Osteocyte (in vitro differentiated cells): ENCODE results near the gene OR56B1. TPM values are rescaled to one million over a fixed set of nuclear protein-coding genes. Genes with fewer than 3 reads are reported as not detected.

ENCODE experiments used
- DNase-seq: peaks from one replicate; pipeline ENCODE4 v3.0.0; 2021; ENCODE audit warnings: mixed read lengths; ENCODE audit not compliant: unreplicated experiment; ENCODE audit errors: extremely low spot score
- H3K27ac Mint-ChIP-seq: one replicate; pipeline ENCODE4 v1.8.0; 2021; ENCODE audit warnings: mild to moderate bottlenecking, mixed read lengths; ENCODE audit not compliant: unreplicated experiment
- H3K27me3 Mint-ChIP-seq: one replicate; pipeline ENCODE4 v1.8.0; 2021; ENCODE audit warnings: mixed read lengths; ENCODE audit not compliant: unreplicated experiment
- H3K36me3 Mint-ChIP-seq: one replicate; pipeline ENCODE4 v1.8.0; 2021; ENCODE audit warnings: mixed read lengths; ENCODE audit not compliant: unreplicated experiment
- H3K4me1 Mint-ChIP-seq: one replicate; pipeline ENCODE4 v1.8.0; 2021; ENCODE audit warnings: mixed read lengths; ENCODE audit not compliant: unreplicated experiment
- H3K4me3 Mint-ChIP-seq: one replicate; pipeline ENCODE4 v1.8.0; 2021; ENCODE audit warnings: mild to moderate bottlenecking, moderate library complexity, mixed read lengths; ENCODE audit not compliant: unreplicated experiment
- H3K9me3 Mint-ChIP-seq: one replicate; pipeline ENCODE4 v1.8.0; 2021; ENCODE audit warnings: mixed read lengths; ENCODE audit not compliant: unreplicated experiment
- total RNA-seq: library from RNA; stranded (reverse); gene quantifications from 2 replicates; pipeline ENCODE4 v1.2.1, GENCODE V29; 2021
- TF ChIP-seq, protein P1 (sequence below): fragments of 200-600 bp; sonication (generic); IDR thresholded peaks from 2 replicates; pipeline ENCODE4 v1.5.0; 2021; ENCODE audit warnings: antibody characterized with exemption, mild to moderate bottlenecking, moderate library complexity

Gene OR56B1
- total RNA-seq, 1 donor from 2014 or later = not detected

GRCh38 chr11:5749836-5750235, 13.6 kb downstream of the OR56B1 start:
- Mint-ChIP-seq H3K36me3 (no peaks in the 10 kb centered on the region), H3K27ac (no peak overlapping the region), H3K9me3 (no peaks in the 10 kb centered on the region), H3K27me3 (peaks cover 30% of the 10 kb centered on the region), H3K4me1 (no peaks in the 10 kb centered on the region), H3K4me3 (no peak overlapping the region)
- TF ChIP-seq, protein P1, sequence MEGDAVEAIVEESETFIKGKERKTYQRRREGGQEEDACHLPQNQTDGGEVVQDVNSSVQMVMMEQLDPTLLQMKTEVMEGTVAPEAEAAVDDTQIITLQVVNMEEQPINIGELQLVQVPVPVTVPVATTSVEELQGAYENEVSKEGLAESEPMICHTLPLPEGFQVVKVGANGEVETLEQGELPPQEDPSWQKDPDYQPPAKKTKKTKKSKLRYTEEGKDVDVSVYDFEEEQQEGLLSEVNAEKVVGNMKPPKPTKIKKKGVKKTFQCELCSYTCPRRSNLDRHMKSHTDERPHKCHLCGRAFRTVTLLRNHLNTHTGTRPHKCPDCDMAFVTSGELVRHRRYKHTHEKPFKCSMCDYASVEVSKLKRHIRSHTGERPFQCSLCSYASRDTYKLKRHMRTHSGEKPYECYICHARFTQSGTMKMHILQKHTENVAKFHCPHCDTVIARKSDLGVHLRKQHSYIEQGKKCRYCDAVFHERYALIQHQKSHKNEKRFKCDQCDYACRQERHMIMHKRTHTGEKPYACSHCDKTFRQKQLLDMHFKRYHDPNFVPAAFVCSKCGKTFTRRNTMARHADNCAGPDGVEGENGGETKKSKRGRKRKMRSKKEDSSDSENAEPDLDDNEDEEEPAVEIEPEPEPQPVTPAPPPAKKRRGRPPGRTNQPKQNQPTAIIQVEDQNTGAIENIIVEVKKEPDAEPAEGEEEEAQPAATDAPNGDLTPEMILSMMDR = no peak
- no peak for DNase-seq

GRCh38 chr11:5753943-5754342, 17.7 kb downstream of the OR56B1 start, which contains the start of gene OR52N4:
TSS of gene OR52N4 (plus strand) at chr11:5754243. CDS start at chr11:5754741, 498 bp downstream.
- no peak for DNase-seq
- Mint-ChIP-seq H3K4me1 (no peaks in the 10 kb centered on the region), H3K36me3 (no peaks in the 10 kb centered on the region), H3K27ac (no peak within 1 kb of the TSS), H3K4me3 (no peak within 1 kb of the TSS), H3K9me3 (no peaks in the 10 kb centered on the region), H3K27me3 (peaks cover 46% of the 10 kb centered on the region)
- TF ChIP-seq, protein P1 = no peak

- H3K9me3 Mint-ChIP-seq = no peaks in the 10 kb centered on the region
- H3K36me3 Mint-ChIP-seq = no peaks in the 10 kb centered on the region
- H3K4me1 Mint-ChIP-seq = no peaks in the 10 kb centered on the region
- no peak for DNase-seq
- TF ChIP-seq, protein P1 = no peak
- H3K27me3 Mint-ChIP-seq = peaks cover 7% of the 10 kb centered on the region
- no peak overlapping the region for H3K4me3 Mint-ChIP-seq
- H3K27ac Mint-ChIP-seq = no peak overlapping the region
Measured at GRCh38 chr11:5767056-5767455, 30.8 kb downstream of the OR56B1 start.

GRCh38 chr11:5783255-5783654, 47.0 kb downstream of the OR56B1 start, which contains the start of gene OR52N5:
TSS of gene OR52N5 (minus strand) at chr11:5783355. CDS start at chr11:5778634, 4,721 bp downstream.
- no peaks in the 10 kb centered on the region for H3K36me3 Mint-ChIP-seq
- no peaks in the 10 kb centered on the region for H3K4me1 Mint-ChIP-seq
- H3K9me3 Mint-ChIP-seq = no peaks in the 10 kb centered on the region
- no peak within 1 kb of the TSS for H3K27ac Mint-ChIP-seq
- H3K27me3 Mint-ChIP-seq = peaks cover 7% of the 10 kb centered on the region
- DNase-seq = no peak
- TF ChIP-seq, protein P1 = no peak
- H3K4me3 Mint-ChIP-seq = no peak within 1 kb of the TSS

Other genes starting within 250 kb of the OR56B1 start
- gene OR52D1, start 247.8 kb upstream of the OR56B1 start, total RNA-seq = not detected in 2 replicates
- not detected in 2 replicates for gene UBQLN3, start 226.5 kb upstream of the OR56B1 start, total RNA-seq
- gene UBQLNL, start 219.7 kb upstream of the OR56B1 start, total RNA-seq = 0.32 and 0.39 TPM in 2 replicates
- not detected in 2 replicates for gene OR52H1, start 187.9 kb upstream of the OR56B1 start, total RNA-seq
- gene OR52B6, start 155.6 kb upstream of the OR56B1 start, total RNA-seq = not detected in 2 replicates
- gene TRIM6, start 139.8 kb upstream of the OR56B1 start, total RNA-seq = 1.9 TPM in 2 replicates
- gene TRIM34, start 111.4 kb upstream of the OR56B1 start, total RNA-seq = 4.6 and 5.6 TPM in 2 replicates
- gene TRIM5, start 51.4 kb upstream of the OR56B1 start, total RNA-seq = 41.7 and 47.3 TPM in 2 replicates
- 136 and 138 TPM in 2 replicates for gene TRIM22, start 46.7 kb upstream of the OR56B1 start, total RNA-seq
- gene OR52N4, start 17.8 kb downstream of the OR56B1 start, total RNA-seq = not detected in 2 replicates
- not detected in 2 replicates for gene OR52N5, start 46.9 kb downstream of the OR56B1 start, total RNA-seq
- gene OR52N1, start 54.8 kb downstream of the OR56B1 start, total RNA-seq = not detected in 2 replicates
- not detected in 2 replicates for gene OR52N2, start 72.5 kb downstream of the OR56B1 start, total RNA-seq
- gene OR52E6, start 105.4 kb downstream of the OR56B1 start, total RNA-seq = not detected in 2 replicates
- not detected in 2 replicates for gene OR52E8, start 121.2 kb downstream of the OR56B1 start, total RNA-seq
- not detected in 2 replicates for gene OR52E4, start 144.2 kb downstream of the OR56B1 start, total RNA-seq
- gene OR52E5, start 156.8 kb downstream of the OR56B1 start, total RNA-seq = not detected in 2 replicates
- gene OR56A3, start 205.8 kb downstream of the OR56B1 start, total RNA-seq = not detected in 2 replicates
- not detected in 2 replicates for gene OR56A5, start 232.0 kb downstream of the OR56B1 start, total RNA-seq